HG02870 (cell line): ENCODE measurements around the gene REV1.
"Not testable (repeated sequence)": the region's sequence is repeated elsewhere in the genome, so short reads cannot be mapped to it uniquely, and the experiment has no call there.

Experiments used
- ATAC-seq: cut with Tn5 transposase; IDR thresholded peaks from one replicate; pipeline ENCODE4 v1.9.1; 2021; ENCODE audit warnings: mild to moderate bottlenecking, moderate library complexity; ENCODE audit not compliant: unreplicated experiment

REV1 gene

DNA sequence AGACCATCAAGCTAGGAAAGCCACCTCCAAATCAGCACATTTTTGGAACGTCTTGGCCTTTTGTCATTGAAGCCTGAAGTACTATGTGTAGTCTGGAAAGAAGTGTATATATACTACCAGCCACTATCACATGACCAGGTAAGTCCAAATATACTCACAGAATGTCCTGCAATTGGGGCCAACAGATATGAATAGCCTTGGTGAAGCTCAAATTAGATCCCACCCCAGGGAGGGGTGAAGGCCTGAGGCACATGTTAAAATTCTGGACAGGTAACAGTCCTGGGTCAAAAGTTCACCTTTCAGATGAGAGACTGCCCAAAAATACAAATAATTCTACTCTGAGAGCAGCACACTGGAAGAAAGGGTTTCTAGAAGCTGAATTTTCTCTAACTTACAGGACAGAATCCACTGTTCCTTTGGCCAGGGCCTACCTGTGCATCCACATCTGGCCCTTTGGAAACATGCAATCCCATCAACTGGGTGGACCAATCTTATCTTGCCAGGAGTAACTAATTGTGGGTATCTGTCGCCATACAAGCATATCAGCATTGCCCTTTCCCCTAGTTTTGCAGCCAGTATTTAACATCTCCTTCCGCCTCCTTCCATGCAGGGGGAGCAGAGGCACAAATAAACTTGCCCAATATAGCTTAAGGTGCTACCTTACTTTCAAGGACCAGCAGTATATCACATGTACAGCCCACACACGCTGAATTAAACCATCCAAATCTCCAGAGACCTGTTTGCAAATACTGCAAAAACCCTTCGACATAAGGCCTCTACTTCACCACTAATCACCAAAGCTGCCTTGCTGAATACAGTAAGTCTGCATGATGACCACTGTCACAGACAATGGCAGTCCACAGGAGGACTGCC, 84.8 kb downstream of the REV1 start:
- no peak for ATAC-seq

- ATAC-seq = no peak
These were observed 85.6 kb downstream of the REV1 start for GRCh38 chr2:99404039-99404796.

DNA sequence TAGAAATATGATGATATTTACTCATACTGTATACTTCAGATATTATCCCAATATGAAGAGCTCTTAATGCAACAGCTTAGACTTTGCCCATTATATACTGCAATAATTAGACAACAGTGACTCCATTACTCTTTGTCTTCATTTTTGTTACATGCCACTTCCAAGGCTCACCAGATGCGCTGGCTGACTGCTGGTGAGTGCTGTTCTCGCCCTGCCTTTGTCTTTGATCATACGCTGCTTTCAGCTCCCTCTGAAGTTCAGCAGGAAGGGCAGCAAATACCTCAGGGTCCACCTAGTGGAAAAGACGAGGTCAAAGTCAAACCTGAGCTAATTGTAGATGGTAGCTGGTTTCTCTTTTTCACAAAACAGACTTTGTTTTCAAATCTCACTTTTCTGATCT, 86.3 kb downstream of the REV1 start:
- no peak for ATAC-seq

- no peak for ATAC-seq
These were observed 86.7 kb downstream of the REV1 start for GRCh38 chr2:99403084-99403483.

- ATAC-seq = no peak
These were observed 88.0 kb downstream of the REV1 start for GRCh38 chr2:99401841-99402240.

DNA sequence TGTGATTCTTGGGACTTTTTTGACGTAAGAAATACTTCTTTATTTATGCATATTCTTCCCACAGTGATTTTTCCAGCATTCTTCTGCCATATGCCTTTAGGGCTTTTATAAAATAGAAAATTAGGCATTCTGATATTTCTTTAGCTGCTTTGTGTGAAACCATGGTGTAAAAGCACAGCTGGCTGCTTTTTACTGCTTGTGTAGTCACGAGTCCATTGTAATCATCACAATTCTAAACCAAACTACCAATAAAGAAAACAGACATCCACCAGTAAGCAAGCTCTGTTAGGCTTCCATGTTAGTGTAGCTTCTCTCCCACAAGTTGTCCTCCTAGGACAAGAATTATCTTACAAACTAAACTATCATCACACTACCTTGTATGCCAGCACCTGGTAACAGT, 90.0 kb downstream of the REV1 start:
- ATAC-seq = no peak

GRCh38 chr2:99399063-99399462, 90.8 kb downstream of the REV1 start:
- no peak for ATAC-seq

GRCh38 chr2:99398303-99398702, 91.5 kb downstream of the REV1 start:
- ATAC-seq = no peak

- no peak for ATAC-seq
These were observed 92.4 kb downstream of the REV1 start for GRCh38 chr2:99397266-99397920.

DNA sequence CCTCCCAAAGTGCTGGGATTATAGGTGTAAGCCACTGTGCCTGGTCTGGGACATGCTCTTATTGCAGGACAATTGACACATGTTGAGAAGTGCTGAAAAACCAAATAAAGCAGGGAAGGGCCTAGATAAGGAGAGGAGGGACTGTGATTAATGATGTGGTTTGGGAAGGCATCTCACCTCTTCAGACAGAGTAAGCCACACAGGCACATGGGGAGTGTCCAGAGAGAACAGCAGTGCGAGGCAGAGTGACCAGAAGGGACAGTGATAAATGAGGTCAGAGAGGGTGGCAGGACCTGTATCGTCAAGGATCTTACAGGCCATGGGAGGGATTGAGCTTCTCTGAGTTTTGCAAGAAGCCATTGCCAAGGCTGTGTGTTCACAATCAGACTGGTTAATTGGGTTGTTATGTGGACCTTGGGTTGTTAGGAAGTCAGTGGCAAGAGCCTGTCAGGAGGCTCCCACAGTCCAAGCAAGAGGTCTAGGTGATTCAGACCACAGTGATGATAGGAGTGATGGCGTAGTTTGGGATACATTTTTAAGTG, 94.2 kb downstream of the REV1 start:
- no peak for ATAC-seq

- ATAC-seq = no peak
These were observed 99.9 kb downstream of the REV1 start for GRCh38 chr2:99389946-99390345.

DNA sequence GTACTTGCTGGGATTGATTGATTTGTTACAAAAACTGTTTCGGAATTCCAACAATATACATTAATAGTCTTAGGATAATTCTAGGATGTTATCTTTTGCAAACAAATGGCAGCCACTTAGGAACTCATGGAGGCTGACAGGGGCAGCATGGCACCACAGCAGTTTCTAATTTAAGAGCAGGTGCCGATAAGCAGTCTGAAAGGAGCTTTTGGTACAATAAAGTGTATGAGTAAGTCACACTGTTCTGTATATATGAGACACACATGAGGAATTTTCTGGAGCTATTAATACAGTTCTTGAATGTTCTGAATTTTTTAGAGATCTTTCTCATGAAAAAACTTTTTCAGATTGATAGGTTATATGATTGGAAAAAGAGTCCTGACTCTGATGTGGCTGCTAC, 100.4 kb downstream of the REV1 start:
- no peak for ATAC-seq

DNA sequence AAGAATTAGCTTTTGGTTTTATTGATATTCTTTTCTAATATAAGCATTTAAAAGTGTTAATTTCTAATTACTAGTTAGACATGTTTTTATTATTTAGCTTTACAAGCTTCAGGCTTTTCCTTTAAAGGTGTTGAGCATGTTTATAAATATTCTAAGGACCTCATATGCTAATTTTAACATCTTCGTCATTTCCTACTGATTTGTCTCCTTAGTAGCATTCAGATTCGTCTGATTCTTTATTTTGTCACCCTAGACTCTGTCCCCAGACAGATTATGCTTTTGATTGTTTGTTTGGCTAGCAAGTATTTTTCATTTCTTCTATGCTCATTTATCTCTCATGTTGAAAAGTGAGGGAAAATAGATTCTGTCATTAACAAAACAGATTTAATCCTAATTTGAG, 100.9 kb downstream of the REV1 start:
- ATAC-seq = no peak

DNA sequence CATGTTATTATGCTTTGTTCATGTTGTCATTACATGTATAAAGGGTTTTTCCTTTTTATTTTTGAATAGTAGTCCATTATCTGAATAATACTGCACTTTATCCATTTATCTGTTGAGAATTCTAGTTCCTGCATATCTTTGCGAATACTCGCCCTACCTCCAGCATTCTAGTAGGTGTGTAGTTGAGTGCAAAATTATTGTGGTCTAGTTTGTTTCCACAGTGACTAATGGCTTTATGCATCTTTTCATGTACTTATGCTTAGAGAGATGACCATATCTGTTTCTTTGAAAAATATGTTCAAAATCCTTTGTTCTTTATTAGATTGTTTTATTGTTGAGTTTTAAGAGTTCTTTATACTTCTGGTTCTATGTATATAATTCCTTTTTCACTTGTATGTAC, 103.8 kb downstream of the REV1 start:
- no peak for ATAC-seq

DNA sequence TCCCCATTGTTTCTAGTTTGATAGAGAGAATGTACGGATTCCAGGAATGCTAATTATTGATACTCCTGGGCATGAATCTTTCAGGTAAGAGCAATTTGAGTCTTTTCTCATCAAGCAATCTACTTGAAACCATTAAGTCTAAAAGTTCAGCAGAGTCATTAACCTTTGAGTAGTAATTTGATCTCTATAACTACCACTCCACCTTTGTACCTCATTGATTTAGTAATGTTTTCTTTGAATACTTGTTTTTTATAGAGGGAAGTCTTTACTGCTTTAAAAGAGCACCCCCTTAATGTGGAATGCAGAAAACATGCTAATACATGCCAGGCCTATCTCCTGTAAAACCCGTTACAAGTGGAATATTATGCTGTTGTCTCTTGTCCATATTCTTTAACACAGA, 107.7 kb downstream of the REV1 start:
- no peak for ATAC-seq

DNA sequence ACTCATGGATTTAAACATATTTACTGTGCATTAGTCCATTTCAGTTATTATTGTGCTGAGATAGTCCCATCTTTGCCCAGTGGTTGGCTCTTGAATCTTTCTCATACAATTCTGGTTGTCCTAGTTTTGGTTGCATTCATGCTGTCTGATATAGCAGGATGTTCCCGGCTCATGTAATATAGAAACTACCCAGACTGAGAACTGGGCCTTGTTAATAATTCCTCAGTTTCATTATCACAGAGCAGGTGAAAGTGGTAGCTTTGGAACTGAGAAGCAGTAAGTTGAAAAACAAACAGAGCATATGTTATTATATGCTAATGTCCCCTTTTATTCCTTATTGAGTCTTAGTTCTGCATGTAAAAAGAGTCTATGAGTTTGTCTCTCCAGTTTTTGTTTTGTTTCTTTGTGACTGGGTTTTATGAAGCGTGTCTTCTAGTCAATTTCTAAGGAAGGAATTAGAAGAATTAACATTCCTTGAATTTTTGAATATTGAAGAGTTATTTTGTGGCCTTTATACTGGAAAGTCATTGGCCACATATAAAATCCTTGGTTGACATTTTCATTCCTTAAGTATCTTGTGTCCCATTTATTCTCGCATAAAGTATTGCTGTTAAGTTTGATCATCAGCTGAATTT, 109.3 kb downstream of the REV1 start:
- ATAC-seq = no peak

DNA sequence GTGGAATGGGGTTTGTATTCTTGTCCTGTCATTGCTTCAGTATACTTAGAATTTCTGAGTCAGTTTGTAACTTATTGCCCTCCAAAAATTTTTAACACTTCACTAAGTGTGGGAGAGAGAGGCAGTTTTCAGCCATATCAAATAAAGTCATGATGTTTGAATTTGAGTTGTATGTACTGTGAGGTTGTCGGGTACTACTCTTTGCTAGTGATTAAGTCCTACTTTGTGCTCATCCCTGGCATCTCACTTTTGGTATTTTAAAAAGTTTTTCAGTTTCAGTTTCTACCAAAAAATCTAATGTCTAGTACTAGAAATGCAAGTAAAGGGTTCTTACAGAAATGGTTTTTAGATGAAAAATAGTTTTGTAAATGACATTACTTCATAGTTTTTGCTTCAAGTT, 111.9 kb downstream of the REV1 start:
- no peak for ATAC-seq

GRCh38 chr2:99376254-99376864, 113.5 kb downstream of the REV1 start:
- no peak for ATAC-seq

- ATAC-seq = no peak
These were observed 115.1 kb downstream of the REV1 start for GRCh38 chr2:99374747-99375146.

DNA sequence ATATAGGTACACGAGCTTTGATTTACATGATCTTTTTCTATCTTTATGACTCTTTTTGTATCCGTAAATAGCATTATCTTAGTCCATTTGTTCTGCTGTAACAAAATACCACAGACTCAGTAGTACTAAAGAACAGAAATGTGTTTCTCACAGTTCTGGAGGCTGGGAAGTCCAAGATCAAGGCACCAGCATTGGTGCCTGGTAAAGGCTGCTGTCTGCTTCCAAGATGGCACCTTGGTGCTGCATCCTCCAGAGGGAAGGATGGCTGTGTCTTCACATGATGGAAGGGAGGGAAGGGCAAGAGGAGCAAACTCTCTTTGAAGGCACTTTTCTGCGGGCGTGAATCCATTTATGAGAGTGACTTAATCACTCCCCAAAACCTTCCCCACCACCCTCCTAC, 116.7 kb downstream of the REV1 start:
- no peak for ATAC-seq

DNA sequence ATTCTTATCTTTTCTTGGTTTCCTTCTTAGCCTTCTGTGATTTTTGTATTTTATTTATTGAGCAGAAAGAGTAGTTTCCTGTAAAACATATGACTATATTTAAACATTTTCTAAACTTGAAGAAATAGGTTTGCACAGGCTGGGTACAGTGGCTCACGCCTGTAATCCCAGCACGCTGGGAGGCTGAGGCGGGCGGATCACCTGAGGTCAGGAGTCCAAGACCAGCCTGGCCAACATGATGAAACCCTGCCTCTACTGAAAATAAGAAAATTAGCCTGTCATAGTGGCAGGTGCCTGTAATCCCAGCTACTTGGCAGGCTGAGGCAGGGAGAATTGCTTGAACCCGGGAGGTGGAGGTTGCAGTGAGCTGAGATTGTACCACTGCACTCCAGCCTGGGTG, 121.0 kb downstream of the REV1 start:
- ATAC-seq = not testable (repeated sequence)
